Osteoblast (primary cell): Measurements from ENCODE around the gene BAZ2B. TPM values are rescaled to one million over a fixed set of nuclear protein-coding genes. Genes with fewer than 3 reads are reported as not detected.

ENCODE experiments used
- DNase-seq: peaks from one replicate; pipeline ENCODE4 v3.0.0; 2011; ENCODE audit warnings: low spot score, mixed read lengths; ENCODE audit not compliant: insufficient read length; ENCODE audit errors: missing footprints
- H2AFZ ChIP-seq: 2 replicates; pipeline ENCODE4 v1.6.0; 2011; ENCODE audit warnings: mild to moderate bottlenecking, low read length
- H3K27ac ChIP-seq: 2 replicates; pipeline ENCODE4 v1.5.1; 2011; ENCODE audit warnings: mild to moderate bottlenecking, low read depth, low read length, moderate library complexity
- H3K27me3 ChIP-seq: 2 replicates; pipeline ENCODE4 v1.6.0; 2012; ENCODE audit warnings: mild to moderate bottlenecking, control low read depth, inconsistent platforms, low read length, moderate library complexity; ENCODE audit not compliant: insufficient read depth
- H3K36me3 ChIP-seq: 2 replicates; pipeline ENCODE4 v1.5.1; 2011; ENCODE audit warnings: mild to moderate bottlenecking, low read length, control low read depth, moderate library complexity; ENCODE audit not compliant: insufficient read depth
- H3K4me1 ChIP-seq: 2 replicates; pipeline ENCODE4 v1.5.1; 2011; ENCODE audit warnings: mild to moderate bottlenecking, low read length, control low read depth, moderate library complexity; ENCODE audit not compliant: insufficient read depth
- H3K4me2 ChIP-seq: 2 replicates; pipeline ENCODE4 v1.6.0; 2011; ENCODE audit warnings: mild to moderate bottlenecking, low read length; ENCODE audit not compliant: insufficient read depth
- H3K4me3 ChIP-seq: fragments of 200-600 bp; sonication (generic); 3 replicates; pipeline ENCODE4 v1.5.1; 2012; ENCODE audit warnings: mild to moderate bottlenecking, low read length, inconsistent platforms; ENCODE audit not compliant: insufficient read depth
- H3K79me2 ChIP-seq: 2 replicates; pipeline ENCODE4 v1.6.0; 2012; ENCODE audit warnings: mild to moderate bottlenecking, low read length, control low read depth, inconsistent platforms; ENCODE audit not compliant: insufficient read depth
- H3K9me3 ChIP-seq: 2 replicates; pipeline ENCODE4 v1.5.1; 2011; ENCODE audit warnings: low read depth, low read length, control low read depth
- H4K20me1 ChIP-seq: 2 replicates; pipeline ENCODE4 v1.6.0; 2012; ENCODE audit warnings: mild to moderate bottlenecking, low read length, control low read depth; ENCODE audit not compliant: insufficient read depth
- CTCF ChIP-seq: IDR thresholded peaks from 2 replicates; pipeline ENCODE4 v1.5.1; 2011; ENCODE audit warnings: mild to moderate bottlenecking, low read depth, low read length, moderate library complexity; ENCODE audit errors: extremely low read depth
- total RNA-seq: library from RNA; depleted of rRNA; stranded (reverse); fragments of >200 nt; gene quantifications from 2 replicates; pipeline ENCODE4 v1.2.3, GENCODE V29; 2012

Gene BAZ2B
- total RNA-seq, 1 donor = 59.4 TPM

- no peak for TF ChIP-seq CTCF
These were observed 260.2 kb downstream of the BAZ2B start for GRCh38 chr2:159356053-159356554.

GRCh38 chr2:159351977-159352376, 264.4 kb downstream of the BAZ2B start:
- no peak overlapping the region for H3K4me3 ChIP-seq
- no peak overlapping the region for H3K27ac ChIP-seq

More at GRCh38 chr2:159356053-159356554, 260.2 kb downstream of the BAZ2B start:
- no peaks in the 10 kb centered on the region for H3K9me3 ChIP-seq
- DNase-seq = no peak
- no peaks in the 10 kb centered on the region for H3K79me2 ChIP-seq
- no peaks in the 10 kb centered on the region for H3K36me3 ChIP-seq
- no peak overlapping the region for H3K4me3 ChIP-seq
- no peaks in the 10 kb centered on the region for H3K27me3 ChIP-seq
- no peaks in the 10 kb centered on the region for H3K4me1 ChIP-seq
- no peak overlapping the region for H3K27ac ChIP-seq
- no peaks in the 10 kb centered on the region for H4K20me1 ChIP-seq
- no peak overlapping the region for H2AFZ ChIP-seq
- no peak overlapping the region for H3K4me2 ChIP-seq

GRCh38 chr2:159349674-159350299, 266.6 kb downstream of the BAZ2B start:
- H3K27me3 ChIP-seq = no peaks in the 10 kb centered on the region
- H3K4me2 ChIP-seq = no peak overlapping the region
- no peak for TF ChIP-seq CTCF
- no peak for DNase-seq
- no peaks in the 10 kb centered on the region for H3K4me1 ChIP-seq
- H3K4me3 ChIP-seq = no peak overlapping the region
- H2AFZ ChIP-seq = no peak overlapping the region
- no peaks in the 10 kb centered on the region for H4K20me1 ChIP-seq
- peaks cover 14% of the 10 kb centered on the region for H3K36me3 ChIP-seq
- H3K27ac ChIP-seq = no peak overlapping the region
- H3K79me2 ChIP-seq = no peaks in the 10 kb centered on the region
- H3K9me3 ChIP-seq = no peaks in the 10 kb centered on the region

More at GRCh38 chr2:159351977-159352376, 264.4 kb downstream of the BAZ2B start:
- Histone ChIP-seq H4K20me1 (no peaks in the 10 kb centered on the region), H3K36me3 (peaks cover 14% of the 10 kb centered on the region), H3K27me3 (no peaks in the 10 kb centered on the region), H3K9me3 (no peaks in the 10 kb centered on the region), H3K79me2 (no peaks in the 10 kb centered on the region), H3K4me1 (no peaks in the 10 kb centered on the region), H3K4me2 (no peak overlapping the region), H2AFZ (no peak overlapping the region)
- TF ChIP-seq CTCF = no peak
- DNase-seq = no peak

- H3K27ac ChIP-seq = no peak overlapping the region
- no peaks in the 10 kb centered on the region for H3K27me3 ChIP-seq
- no peak for TF ChIP-seq CTCF
- no peak overlapping the region for H2AFZ ChIP-seq
- no peak overlapping the region for H3K4me3 ChIP-seq
- DNase-seq = peak; percentile 6
- no peaks in the 10 kb centered on the region for H4K20me1 ChIP-seq
- no peaks in the 10 kb centered on the region for H3K4me1 ChIP-seq
- H3K36me3 ChIP-seq = no peaks in the 10 kb centered on the region
- H3K9me3 ChIP-seq = no peaks in the 10 kb centered on the region
- no peak overlapping the region for H3K4me2 ChIP-seq
- H3K79me2 ChIP-seq = no peaks in the 10 kb centered on the region
These were observed 289.6 kb downstream of the BAZ2B start for GRCh38 chr2:159326569-159327255.
